ENCODE data around the gene PCCA. TPM values are rescaled to one million over a fixed set of nuclear protein-coding genes. Genes with fewer than 3 reads are reported as not detected.

PCCA gene
- total and polyA plus RNA-seq, 12 donors, result 27.6 to 176 (median 97.7) TPM

DNA sequence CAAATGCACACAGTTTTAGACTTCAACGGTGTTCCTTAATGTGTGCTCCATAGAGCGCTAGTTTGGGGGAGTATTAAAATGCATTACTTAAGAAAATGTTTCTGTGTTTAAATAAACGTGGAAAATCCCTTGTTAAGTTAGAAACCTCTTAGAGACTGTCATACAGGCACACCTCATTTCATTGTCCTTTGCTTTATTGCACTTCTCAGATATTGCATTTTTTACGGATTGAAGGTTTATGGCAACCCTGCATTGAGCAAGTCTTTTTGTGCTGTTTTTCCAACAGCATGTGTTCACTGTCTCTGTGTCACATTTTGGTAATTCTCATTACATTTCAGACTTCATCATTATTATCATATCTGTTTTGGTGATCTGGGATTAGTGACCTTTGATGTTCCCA lies 255.7 kb downstream of the PCCA start:
- Histone ChIP-seq H3K4me3 (no peak overlapping the region), H3K27me3 (no peaks in the 10 kb centered on the region), H3K27ac (no peak overlapping the region), H3K4me1 (replicated peaks in 1 of 2) (no peaks in the 10 kb centered on the region), H3K9me3 (replicated peaks in 1 of 3) (no peaks in the 10 kb centered on the region), H3K36me3 (replicated peaks in 1 of 2) (no peaks in the 10 kb centered on the region)
- TF ChIP-seq, protein P1, sequence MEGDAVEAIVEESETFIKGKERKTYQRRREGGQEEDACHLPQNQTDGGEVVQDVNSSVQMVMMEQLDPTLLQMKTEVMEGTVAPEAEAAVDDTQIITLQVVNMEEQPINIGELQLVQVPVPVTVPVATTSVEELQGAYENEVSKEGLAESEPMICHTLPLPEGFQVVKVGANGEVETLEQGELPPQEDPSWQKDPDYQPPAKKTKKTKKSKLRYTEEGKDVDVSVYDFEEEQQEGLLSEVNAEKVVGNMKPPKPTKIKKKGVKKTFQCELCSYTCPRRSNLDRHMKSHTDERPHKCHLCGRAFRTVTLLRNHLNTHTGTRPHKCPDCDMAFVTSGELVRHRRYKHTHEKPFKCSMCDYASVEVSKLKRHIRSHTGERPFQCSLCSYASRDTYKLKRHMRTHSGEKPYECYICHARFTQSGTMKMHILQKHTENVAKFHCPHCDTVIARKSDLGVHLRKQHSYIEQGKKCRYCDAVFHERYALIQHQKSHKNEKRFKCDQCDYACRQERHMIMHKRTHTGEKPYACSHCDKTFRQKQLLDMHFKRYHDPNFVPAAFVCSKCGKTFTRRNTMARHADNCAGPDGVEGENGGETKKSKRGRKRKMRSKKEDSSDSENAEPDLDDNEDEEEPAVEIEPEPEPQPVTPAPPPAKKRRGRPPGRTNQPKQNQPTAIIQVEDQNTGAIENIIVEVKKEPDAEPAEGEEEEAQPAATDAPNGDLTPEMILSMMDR (IDR thresholded peaks at IDR 0.05), result no peak
- TF ChIP-seq POLR2A (IDR thresholded peaks at IDR 0.05), result no peak
- WGBS, 4 donors, result 82 to 99% (median 90%) methylated on average over 4 of the region's 4 CpGs
- DNase-seq, result no peak
- intact Hi-C loops (cut with DNase I), result no loop called here

DNA sequence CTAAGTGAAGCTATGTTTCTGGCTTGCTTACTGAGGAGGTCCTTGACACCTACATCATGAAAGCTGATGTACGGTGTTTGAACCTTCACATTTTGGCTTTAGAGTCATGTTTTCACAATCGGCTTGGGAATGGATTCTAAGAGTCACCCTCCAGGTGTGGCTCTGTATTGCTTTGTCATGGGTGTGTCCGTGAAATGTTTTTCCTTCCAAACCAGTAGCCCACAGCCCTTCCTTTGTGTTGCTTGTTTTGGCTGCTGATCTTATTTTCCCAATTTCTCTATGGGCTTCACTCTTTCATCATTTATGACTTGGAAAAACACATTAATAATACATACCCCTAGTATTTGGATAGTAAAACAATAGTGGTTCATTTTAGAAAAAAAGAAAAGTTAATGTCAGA lies 259.1 kb downstream of the PCCA start:
- no peaks in the 10 kb centered on the region for H3K4me1 ChIP-seq (replicated peaks in 1 of 2)
- no peaks in the 10 kb centered on the region for H3K27me3 ChIP-seq
- intact Hi-C loops (cut with DNase I), result no loop called here
- no peak overlapping the region for H3K4me3 ChIP-seq
- WGBS, 4 donors, result 70 to 78% (median 73%) methylated on average over 3 of the region's 3 CpGs
- no peak overlapping the region for H3K27ac ChIP-seq
- H3K9me3 ChIP-seq (replicated peaks in 1 of 3), result no peaks in the 10 kb centered on the region
- no peak for DNase-seq
- TF ChIP-seq, protein P1 (IDR thresholded peaks at IDR 0.05), result no peak
- no peak for TF ChIP-seq POLR2A (IDR thresholded peaks at IDR 0.05)
- H3K36me3 ChIP-seq (replicated peaks in 1 of 2), result no peaks in the 10 kb centered on the region

DNA sequence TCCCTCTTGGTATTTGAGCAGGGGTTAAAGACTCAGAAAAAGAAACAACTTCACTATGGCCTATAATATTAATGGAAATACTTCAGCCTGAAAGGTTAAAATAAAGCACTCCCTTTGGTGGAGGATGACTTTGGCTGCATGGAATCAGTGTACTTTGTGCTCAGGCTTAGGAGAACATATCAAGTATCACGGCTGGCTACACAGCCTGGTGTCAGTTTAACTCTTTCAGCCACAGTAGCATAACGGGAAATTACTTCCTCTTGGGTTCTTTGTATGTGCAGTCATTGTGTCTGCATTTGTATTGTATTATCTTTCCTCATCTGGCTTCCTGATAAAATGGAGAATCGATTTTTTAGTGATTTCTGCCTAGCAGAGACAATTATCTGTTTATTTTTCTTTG lies 260.7 kb downstream of the PCCA start:
- 64 to 76% (median 71%) methylated on average over 3 of the region's 3 CpGs for WGBS, 4 donors
- H3K27me3 ChIP-seq, result no peaks in the 10 kb centered on the region
- no peak overlapping the region for H3K4me3 ChIP-seq
- H3K4me1 ChIP-seq (replicated peaks in 1 of 2), result no peaks in the 10 kb centered on the region
- H3K9me3 ChIP-seq (replicated peaks in 1 of 3), result no peaks in the 10 kb centered on the region
- intact Hi-C loops (cut with DNase I), result no loop called here
- no peaks in the 10 kb centered on the region for H3K36me3 ChIP-seq (replicated peaks in 1 of 2)
- TF ChIP-seq, protein P1 (IDR thresholded peaks at IDR 0.05), result no peak
- no peak for TF ChIP-seq POLR2A (IDR thresholded peaks at IDR 0.05)
- DNase-seq, result no peak
- no peak overlapping the region for H3K27ac ChIP-seq

DNA sequence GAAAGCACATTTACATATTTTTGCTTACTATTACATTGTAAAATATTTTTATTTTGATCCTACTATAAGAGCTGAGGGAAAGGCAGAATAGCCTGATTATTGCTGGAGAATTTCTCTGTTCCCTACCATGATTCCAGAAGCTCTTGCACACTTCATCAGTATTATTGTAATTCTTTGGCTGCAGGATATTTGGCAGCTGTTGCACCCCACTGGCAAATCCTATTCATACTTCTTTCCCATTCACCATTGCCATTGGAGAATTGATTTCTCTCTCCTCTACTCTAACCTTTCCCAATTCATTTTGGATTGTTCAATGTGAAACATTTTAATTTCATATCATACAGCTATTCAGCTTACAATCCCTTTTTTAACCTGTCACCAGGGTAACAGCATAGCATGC lies 261.7 kb downstream of the PCCA start:
- Histone ChIP-seq H3K27me3 (no peaks in the 10 kb centered on the region), H3K9me3 (replicated peaks in 1 of 3) (no peaks in the 10 kb centered on the region), H3K36me3 (replicated peaks in 1 of 2) (no peaks in the 10 kb centered on the region), H3K27ac (no peak overlapping the region), H3K4me3 (no peak overlapping the region), H3K4me1 (replicated peaks in 1 of 2) (no peaks in the 10 kb centered on the region)
- TF ChIP-seq POLR2A (IDR thresholded peaks at IDR 0.05), result no peak
- TF ChIP-seq, protein P1 (IDR thresholded peaks at IDR 0.05), result no peak
- intact Hi-C loops (cut with DNase I), result no loop called here
- no peak for DNase-seq

All from adrenal gland (tissue), 12 donors.